HepG2 (cell line): ENCODE results near the gene TMEM135. TPM values are rescaled to one million over a fixed set of nuclear protein-coding genes. Genes with fewer than 3 reads are reported as not detected.
A peak's percentile ranks its signal among the peaks of the same experiment; 100 is the strongest.

Experiments
- ADNP ChIP-seq: sonication (generic); formaldehyde crosslinking; IDR thresholded peaks from 2 replicates; pipeline ENCODE4 v1.4.0; 2020; ENCODE audit warnings: missing genetic modification reagents
- ATF1 ChIP-seq: IDR thresholded peaks from 2 replicates; pipeline ENCODE4 v1.6.1; 2016; ENCODE audit warnings: mild to moderate bottlenecking, control low read depth
- CENPX ChIP-seq: sonication (generic); formaldehyde crosslinking; IDR thresholded peaks from 2 replicates; pipeline ENCODE4 v1.9.0; 2021; ENCODE audit warnings: mild to moderate bottlenecking, missing genetic modification reagents, moderate library complexity
- HCFC1 ChIP-seq: fragments of 150-350 bp; IDR thresholded peaks from 2 replicates; pipeline ENCODE4 v1.6.1; 2014; ENCODE audit warnings: low read depth, low read length
- NFIB ChIP-seq: sonication (generic); formaldehyde crosslinking; IDR thresholded peaks from 2 replicates; pipeline ENCODE4 v1.9.0; 2021; ENCODE audit warnings: missing genetic modification reagents, mild to moderate bottlenecking, borderline replicate concordance
- NFKB2 ChIP-seq: sonication (generic); formaldehyde crosslinking; IDR thresholded peaks from 2 replicates; pipeline ENCODE4 v1.4.0; 2020; ENCODE audit warnings: missing genetic modification reagents, borderline replicate concordance
- NONO ChIP-seq, 2 experiments: fragments of 450-650 bp in 1 of 2; sonication (generic) in 1 of 2; formaldehyde crosslinking in 1 of 2; IDR thresholded peaks in 1 of 2; conservative IDR thresholded peaks in 1 of 2; 2 replicates each; pipeline versions ENCODE4 v1.6.1 to v1.8.0; 2017 to 2022; ENCODE audit warnings: mild to moderate bottlenecking in 1 of 2, missing genetic modification reagents in 1 of 2, moderate library complexity in 1 of 2
- PCBP1 ChIP-seq: fragments of 200-400 bp; formaldehyde crosslinking; IDR thresholded peaks from 2 replicates; pipeline ENCODE4 v1.6.1; 2017; ENCODE audit warnings: mild to moderate bottlenecking, low read depth, low read length, borderline replicate concordance
- PHF21A ChIP-seq: sonication (generic); formaldehyde crosslinking; IDR thresholded peaks from 2 replicates; pipeline ENCODE4 v1.5.0; 2020; ENCODE audit warnings: mild to moderate bottlenecking, missing genetic modification reagents
- SALL1 ChIP-seq: sonication (generic); formaldehyde crosslinking; IDR thresholded peaks from 2 replicates; pipeline ENCODE4 v1.8.0; 2022; ENCODE audit warnings: mild to moderate bottlenecking, missing genetic modification reagents
- U2AF2 ChIP-seq: fragments of 200-400 bp; formaldehyde crosslinking; IDR thresholded peaks from 2 replicates; pipeline ENCODE4 v1.6.1; 2017; ENCODE audit warnings: low read depth, mild to moderate bottlenecking, low read length
- ZFAT ChIP-seq: sonication (generic); formaldehyde crosslinking; conservative IDR thresholded peaks from 2 replicates; pipeline ENCODE4 v1.8.1; 2023; ENCODE audit warnings: missing genetic modification reagents, inconsistent platforms
- ZNF12 ChIP-seq: sonication (generic); formaldehyde crosslinking; IDR thresholded peaks from 2 replicates; pipeline ENCODE4 v1.5.0; 2020; ENCODE audit warnings: missing genetic modification reagents
- ZNF224 ChIP-seq: sonication (generic); formaldehyde crosslinking; IDR thresholded peaks from 2 replicates; pipeline ENCODE4 v1.5.0; 2020; ENCODE audit warnings: mild to moderate bottlenecking, missing genetic modification reagents
- ZNF3 ChIP-seq: IDR thresholded peaks from 2 replicates; pipeline ENCODE4 v1.7.0; 2017; ENCODE audit warnings: inconsistent platforms
- ZNF354B ChIP-seq: sonication (generic); formaldehyde crosslinking; IDR thresholded peaks from 2 replicates; pipeline ENCODE4 v1.8.0; 2022; ENCODE audit warnings: mild to moderate bottlenecking, missing genetic modification reagents
- ZNF589 ChIP-seq: sonication (generic); formaldehyde crosslinking; conservative IDR thresholded peaks from 2 replicates; pipeline ENCODE4 v1.8.0; 2022; ENCODE audit warnings: mild to moderate bottlenecking, moderate library complexity, missing genetic modification reagents
- polyA plus RNA-seq, 8 experiments: library from polyadenylated mRNA; depleted of rRNA in 3 of 8; stranded (reverse) in 7 of 8; unstranded in 1 of 8; fragments of >200 nt; fragmentation: Illumina TruSeq in 4 of 8; extraction: Trizol in 4 of 8; gene quantifications; 2 replicates each; pipeline versions ENCODE4 v1.2.1 to v1.2.3, GENCODE V29; 2011 to 2016; ENCODE audit warnings: low read depth in 4 of 8, missing spikeins in 1 of 8, mixed read lengths in 1 of 8; ENCODE audit not compliant: insufficient read depth in 1 of 8
- total RNA-seq, 5 experiments: library from RNA; depleted of rRNA; stranded (reverse); fragments of >200 nt; fragmentation: Illumina TruSeq; extraction: Trizol; gene quantifications; 2 replicates each; pipeline ENCODE4 v1.2.3, GENCODE V29; 2016; ENCODE audit warnings: low read depth in 1 of 5
- TF ChIP-seq, protein P1 (sequence below): sonication (generic); formaldehyde crosslinking; IDR thresholded peaks from 2 replicates; pipeline ENCODE4 v1.4.0; 2020; ENCODE audit warnings: missing genetic modification reagents, borderline replicate concordance
- TF ChIP-seq, protein P2 (sequence below): sonication (generic); formaldehyde crosslinking; IDR thresholded peaks from 2 replicates; pipeline ENCODE4 v1.4.0; 2020; ENCODE audit warnings: mild to moderate bottlenecking, missing genetic modification reagents

TMEM135 gene
- total and polyA plus RNA-seq, 2 of the 13 experiments (the other 11 are each of a cell fraction or from before 2014, with no cell fraction given) = 36.6 to 88.9 TPM

DNA sequence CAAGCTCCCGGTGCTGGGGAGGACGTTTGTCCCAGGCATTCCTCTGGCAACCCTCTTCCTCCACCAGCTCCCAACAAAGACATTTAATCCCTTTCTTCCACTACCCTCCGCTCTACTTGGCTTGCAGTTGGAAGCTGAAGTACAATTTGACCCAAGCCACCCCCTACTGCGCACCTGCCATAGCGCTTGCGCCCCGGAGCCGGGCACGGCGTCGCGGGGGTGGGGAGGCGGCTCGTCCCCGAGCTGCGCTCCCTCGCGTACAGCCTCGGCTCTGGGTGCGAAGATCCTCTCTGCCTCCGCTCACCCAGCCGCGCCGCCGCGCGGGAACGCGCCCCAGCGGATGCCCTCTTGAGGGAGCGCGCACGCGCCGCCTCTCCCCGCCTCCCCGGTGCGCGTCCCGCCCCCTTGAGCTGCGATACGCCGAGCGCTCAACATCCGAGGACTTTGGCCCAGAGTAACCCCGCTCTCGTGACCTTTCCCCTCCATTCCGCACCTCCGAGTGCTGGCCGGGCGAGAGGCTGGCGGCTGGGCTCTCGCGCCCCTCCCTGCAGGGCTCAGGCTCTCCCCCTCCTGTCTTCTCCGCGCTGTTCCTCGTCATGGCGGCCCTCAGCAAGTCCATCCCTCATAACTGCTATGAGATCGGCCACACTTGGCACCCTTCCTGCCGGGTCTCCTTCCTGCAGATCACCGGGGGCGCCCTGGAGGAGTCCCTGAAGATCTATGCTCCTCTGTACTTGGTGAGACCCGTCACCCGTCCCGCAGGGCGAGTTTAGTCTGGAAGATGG lies at the start of gene TMEM135 (continued):
- TF ChIP-seq, protein P1, sequence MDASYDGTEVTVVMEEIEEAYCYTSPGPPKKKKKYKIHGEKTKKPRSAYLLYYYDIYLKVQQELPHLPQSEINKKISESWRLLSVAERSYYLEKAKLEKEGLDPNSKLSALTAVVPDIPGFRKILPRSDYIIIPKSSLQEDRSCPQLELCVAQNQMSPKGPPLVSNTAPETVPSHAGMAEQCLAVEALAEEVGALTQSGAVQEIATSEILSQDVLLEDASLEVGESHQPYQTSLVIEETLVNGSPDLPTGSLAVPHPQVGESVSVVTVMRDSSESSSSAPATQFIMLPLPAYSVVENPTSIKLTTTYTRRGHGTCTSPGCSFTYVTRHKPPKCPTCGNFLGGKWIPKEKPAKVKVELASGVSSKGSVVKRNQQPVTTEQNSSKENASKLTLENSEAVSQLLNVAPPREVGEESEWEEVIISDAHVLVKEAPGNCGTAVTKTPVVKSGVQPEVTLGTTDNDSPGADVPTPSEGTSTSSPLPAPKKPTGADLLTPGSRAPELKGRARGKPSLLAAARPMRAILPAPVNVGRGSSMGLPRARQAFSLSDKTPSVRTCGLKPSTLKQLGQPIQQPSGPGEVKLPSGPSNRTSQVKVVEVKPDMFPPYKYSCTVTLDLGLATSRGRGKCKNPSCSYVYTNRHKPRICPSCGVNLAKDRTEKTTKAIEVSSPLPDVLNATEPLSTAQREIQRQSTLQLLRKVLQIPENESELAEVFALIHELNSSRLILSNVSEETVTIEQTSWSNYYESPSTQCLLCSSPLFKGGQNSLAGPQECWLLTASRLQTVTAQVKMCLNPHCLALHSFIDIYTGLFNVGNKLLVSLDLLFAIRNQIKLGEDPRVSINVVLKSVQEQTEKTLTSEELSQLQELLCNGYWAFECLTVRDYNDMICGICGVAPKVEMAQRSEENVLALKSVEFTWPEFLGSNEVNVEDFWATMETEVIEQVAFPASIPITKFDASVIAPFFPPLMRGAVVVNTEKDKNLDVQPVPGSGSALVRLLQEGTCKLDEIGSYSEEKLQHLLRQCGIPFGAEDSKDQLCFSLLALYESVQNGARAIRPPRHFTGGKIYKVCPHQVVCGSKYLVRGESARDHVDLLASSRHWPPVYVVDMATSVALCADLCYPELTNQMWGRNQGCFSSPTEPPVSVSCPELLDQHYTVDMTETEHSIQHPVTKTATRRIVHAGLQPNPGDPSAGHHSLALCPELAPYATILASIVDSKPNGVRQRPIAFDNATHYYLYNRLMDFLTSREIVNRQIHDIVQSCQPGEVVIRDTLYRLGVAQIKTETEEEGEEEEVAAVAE (CRISPR knock-in tag) = peak; percentile 58; the same call in 1 of the 2 replicates
- TF ChIP-seq ATF1 (CRISPR knock-in tag) = no peak
- no peak for TF ChIP-seq ZFAT (CRISPR knock-in tag)
- peak; percentile 76 for TF ChIP-seq PHF21A (CRISPR knock-in tag)
- peak; percentile 72; the same call in 1 of the 2 replicates for TF ChIP-seq NFKB2 (CRISPR knock-in tag)
- 0 out of 2 replicates have a peak, but pooled peaks have one; percentile 47 for TF ChIP-seq ZNF12
- no peak for TF ChIP-seq ADNP (CRISPR knock-in tag)
- no peak for TF ChIP-seq CENPX
- 0 out of 2 replicates have a peak, but pooled peaks have one; percentile 4 for TF ChIP-seq HCFC1
- no peak for TF ChIP-seq NFIB (CRISPR knock-in tag)
- TF ChIP-seq, protein P2, sequence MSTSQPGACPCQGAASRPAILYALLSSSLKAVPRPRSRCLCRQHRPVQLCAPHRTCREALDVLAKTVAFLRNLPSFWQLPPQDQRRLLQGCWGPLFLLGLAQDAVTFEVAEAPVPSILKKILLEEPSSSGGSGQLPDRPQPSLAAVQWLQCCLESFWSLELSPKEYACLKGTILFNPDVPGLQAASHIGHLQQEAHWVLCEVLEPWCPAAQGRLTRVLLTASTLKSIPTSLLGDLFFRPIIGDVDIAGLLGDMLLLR = no peak
- TF ChIP-seq NONO (IDR thresholded peaks at IDR 0.05) = no peak
- TF ChIP-seq NONO (CRISPR knock-in tag; conservative IDR thresholded peaks at IDR 0.05) = peak; percentile 95
- peak; percentile 96 for TF ChIP-seq SALL1 (CRISPR knock-in tag)
- no peak for TF ChIP-seq U2AF2
- TF ChIP-seq ZNF354B (CRISPR knock-in tag) = no peak
- TF ChIP-seq ZNF224 (CRISPR knock-in tag) = peak; percentile 57
- no peak for TF ChIP-seq PCBP1
- TF ChIP-seq ZNF589 (CRISPR knock-in tag) = 0 out of 2 replicates have a peak, but pooled peaks have one; percentile 33
- no peak for TF ChIP-seq ZNF3 (CRISPR knock-in tag)
